Type B pancreatic cell (in vitro differentiated cells): Measurements from ENCODE around the gene TNFSF13B. TPM values are rescaled to one million over a fixed set of nuclear protein-coding genes. Genes with fewer than 3 reads are reported as not detected.
"Not testable (repeated sequence)": the region's sequence is repeated elsewhere in the genome, so short reads cannot be mapped to it uniquely, and the experiment has no call there.

Source experiments
- DNase-seq: peaks from one replicate; pipeline ENCODE4 v3.0.0; 2021; ENCODE audit warnings: mixed read lengths; ENCODE audit not compliant: unreplicated experiment; ENCODE audit errors: extremely low spot score
- H3K27ac Mint-ChIP-seq: 2 replicates; pipeline ENCODE4 v1.8.0; 2021; ENCODE audit warnings: mild to moderate bottlenecking, mixed read lengths
- H3K27me3 Mint-ChIP-seq: 2 replicates; pipeline ENCODE4 v1.8.0; 2021; ENCODE audit warnings: mixed read lengths
- H3K36me3 Mint-ChIP-seq: 2 replicates; pipeline ENCODE4 v1.8.0; 2021; ENCODE audit warnings: mixed read lengths
- H3K4me1 Mint-ChIP-seq: one replicate; pipeline ENCODE4 v1.8.0; 2021; ENCODE audit warnings: mixed read lengths; ENCODE audit not compliant: unreplicated experiment
- H3K4me3 Mint-ChIP-seq: 2 replicates; pipeline ENCODE4 v1.8.0; 2021; ENCODE audit warnings: mild to moderate bottlenecking, mixed read lengths
- H3K9me3 Mint-ChIP-seq: 2 replicates; pipeline ENCODE4 v1.8.0; 2021; ENCODE audit warnings: mixed read lengths
- total RNA-seq: library from RNA; stranded (reverse); gene quantifications from 2 replicates; pipeline ENCODE4 v1.2.1, GENCODE V29; 2021; ENCODE audit warnings: low replicate concordance
- TF ChIP-seq, protein P1 (sequence below): fragments of 200-600 bp; sonication (generic); conservative IDR thresholded peaks from 2 replicates; pipeline ENCODE4 v1.5.0; 2021; ENCODE audit warnings: antibody characterized with exemption, mild to moderate bottlenecking

Gene TNFSF13B
- total RNA-seq, 1 donor from 2014 or later: 1.8 TPM

DNA sequence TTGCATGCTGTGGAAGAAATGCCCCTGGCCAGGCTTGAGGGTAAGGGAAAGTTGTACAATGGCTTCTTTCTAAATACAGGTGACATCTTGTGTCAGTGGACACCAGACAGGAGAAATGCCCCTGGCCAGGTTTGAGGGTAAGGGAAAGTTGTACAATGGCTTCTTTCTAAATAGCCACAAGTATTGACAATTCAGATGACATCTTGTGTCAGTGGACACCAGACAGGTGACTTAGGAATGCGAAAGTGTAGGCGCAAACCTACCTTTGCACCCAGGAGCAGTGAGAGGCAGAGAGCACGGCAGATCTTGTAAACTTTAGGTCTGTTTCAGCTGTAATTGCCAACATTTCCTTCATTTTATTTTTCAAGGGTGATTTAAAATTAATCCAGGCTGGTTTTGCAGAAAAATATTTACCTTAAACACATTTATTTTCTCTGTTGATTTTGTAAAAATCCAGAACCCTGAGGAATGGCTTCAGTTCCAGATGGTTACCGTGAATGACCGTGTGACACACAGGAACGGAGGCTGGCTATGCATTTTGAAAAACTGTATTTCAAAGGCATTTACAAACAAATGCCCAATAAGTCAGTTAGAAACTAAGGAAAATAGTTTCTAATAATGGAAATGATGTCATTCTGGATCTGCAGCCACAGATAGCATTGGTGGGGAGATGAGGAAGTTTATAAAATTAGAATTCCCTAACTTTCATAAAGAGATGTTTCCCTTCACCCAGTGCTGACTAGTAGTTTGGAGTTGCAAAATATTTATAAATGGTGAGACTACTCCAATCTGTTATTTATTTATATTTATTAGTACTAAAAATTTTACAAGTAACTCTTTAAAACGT, 34.9 kb downstream of the TNFSF13B start:
- H3K4me3 Mint-ChIP-seq: no peak overlapping the region
- H3K4me1 Mint-ChIP-seq: no peaks in the 10 kb centered on the region
- no peaks in the 10 kb centered on the region for H3K9me3 Mint-ChIP-seq
- no peaks in the 10 kb centered on the region for H3K36me3 Mint-ChIP-seq
- DNase-seq: no peak
- no peak overlapping the region for H3K27ac Mint-ChIP-seq
- TF ChIP-seq, protein P1, sequence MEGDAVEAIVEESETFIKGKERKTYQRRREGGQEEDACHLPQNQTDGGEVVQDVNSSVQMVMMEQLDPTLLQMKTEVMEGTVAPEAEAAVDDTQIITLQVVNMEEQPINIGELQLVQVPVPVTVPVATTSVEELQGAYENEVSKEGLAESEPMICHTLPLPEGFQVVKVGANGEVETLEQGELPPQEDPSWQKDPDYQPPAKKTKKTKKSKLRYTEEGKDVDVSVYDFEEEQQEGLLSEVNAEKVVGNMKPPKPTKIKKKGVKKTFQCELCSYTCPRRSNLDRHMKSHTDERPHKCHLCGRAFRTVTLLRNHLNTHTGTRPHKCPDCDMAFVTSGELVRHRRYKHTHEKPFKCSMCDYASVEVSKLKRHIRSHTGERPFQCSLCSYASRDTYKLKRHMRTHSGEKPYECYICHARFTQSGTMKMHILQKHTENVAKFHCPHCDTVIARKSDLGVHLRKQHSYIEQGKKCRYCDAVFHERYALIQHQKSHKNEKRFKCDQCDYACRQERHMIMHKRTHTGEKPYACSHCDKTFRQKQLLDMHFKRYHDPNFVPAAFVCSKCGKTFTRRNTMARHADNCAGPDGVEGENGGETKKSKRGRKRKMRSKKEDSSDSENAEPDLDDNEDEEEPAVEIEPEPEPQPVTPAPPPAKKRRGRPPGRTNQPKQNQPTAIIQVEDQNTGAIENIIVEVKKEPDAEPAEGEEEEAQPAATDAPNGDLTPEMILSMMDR: no peak
- H3K27me3 Mint-ChIP-seq: no peaks in the 10 kb centered on the region

DNA sequence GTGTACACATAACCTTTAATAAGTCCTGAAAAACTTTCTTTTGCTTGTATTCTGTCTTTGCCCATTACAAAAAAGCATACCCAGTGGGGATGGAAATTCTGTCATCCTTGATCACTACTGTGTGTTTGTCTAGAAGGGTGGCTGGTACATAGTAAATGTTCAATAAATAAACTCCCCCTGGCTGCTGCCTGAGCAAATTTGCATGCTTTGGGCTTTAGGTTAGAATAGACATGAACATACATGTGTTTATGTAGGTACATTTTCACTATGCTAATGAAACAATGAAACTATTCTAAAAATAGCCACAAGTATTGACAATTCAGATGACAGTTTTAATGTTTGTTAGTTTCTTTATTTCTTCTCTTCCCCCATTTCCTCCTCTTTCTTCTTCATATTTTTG, 36.1 kb downstream of the TNFSF13B start:
- Mint-ChIP-seq H3K4me3 (no peak overlapping the region), H3K27me3 (no peaks in the 10 kb centered on the region), H3K9me3 (no peaks in the 10 kb centered on the region), H3K4me1 (no peaks in the 10 kb centered on the region), H3K36me3 (no peaks in the 10 kb centered on the region), H3K27ac (no peak overlapping the region)
- TF ChIP-seq, protein P1: no peak
- no peak for DNase-seq

- H3K4me1 Mint-ChIP-seq: no peaks in the 10 kb centered on the region
- H3K9me3 Mint-ChIP-seq: no peaks in the 10 kb centered on the region
- H3K36me3 Mint-ChIP-seq: no peaks in the 10 kb centered on the region
- H3K4me3 Mint-ChIP-seq: no peak overlapping the region
- H3K27ac Mint-ChIP-seq: no peak overlapping the region
- H3K27me3 Mint-ChIP-seq: no peaks in the 10 kb centered on the region
- DNase-seq: no peak
- TF ChIP-seq, protein P1: no peak
Observed at GRCh38 chr13:108306860-108307259, 37.3 kb downstream of the TNFSF13B start.

DNA sequence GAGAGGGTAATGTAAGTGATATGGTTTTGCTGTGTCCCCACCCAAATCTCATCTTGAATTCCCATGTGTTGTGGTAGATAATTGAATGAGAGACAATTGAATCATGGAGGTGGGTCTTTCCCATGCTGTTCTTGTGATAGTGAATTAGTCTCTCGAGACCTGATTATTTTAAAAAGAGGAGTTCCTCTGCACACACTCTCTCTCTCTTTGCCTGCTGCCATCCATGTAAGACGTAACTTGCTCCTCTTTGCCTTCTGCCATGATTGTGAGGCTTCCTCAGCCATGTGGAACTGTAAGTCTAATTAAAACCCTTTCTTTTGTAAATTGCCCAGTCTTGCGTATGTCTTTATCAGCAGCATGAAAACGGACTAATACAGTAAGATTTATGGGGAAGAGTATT, 42.1 kb downstream of the TNFSF13B start:
- not testable (repeated sequence) for H3K27ac Mint-ChIP-seq, H3K27me3 Mint-ChIP-seq, H3K36me3 Mint-ChIP-seq, H3K4me1 Mint-ChIP-seq, H3K9me3 Mint-ChIP-seq, H3K4me3 Mint-ChIP-seq, DNase-seq

- Mint-ChIP-seq H3K27ac (no peak overlapping the region), H3K4me3 (no peak overlapping the region), H3K4me1 (no peaks in the 10 kb centered on the region), H3K9me3 (no peaks in the 10 kb centered on the region), H3K27me3 (peaks cover 4% of the 10 kb centered on the region), H3K36me3 (no peaks in the 10 kb centered on the region)
- no peak for DNase-seq
- TF ChIP-seq, protein P1: no peak
Observed at GRCh38 chr13:108313382-108313781, 43.9 kb downstream of the TNFSF13B start.

- Mint-ChIP-seq H3K36me3 (no peaks in the 10 kb centered on the region), H3K4me1 (no peaks in the 10 kb centered on the region), H3K27ac (no peak overlapping the region), H3K9me3 (no peaks in the 10 kb centered on the region), H3K4me3 (no peak overlapping the region), H3K27me3 (peaks cover 10% of the 10 kb centered on the region)
- TF ChIP-seq, protein P1: no peak
- DNase-seq: no peak
Observed at GRCh38 chr13:108315273-108315672, 45.8 kb downstream of the TNFSF13B start.
